Measurements from ENCODE around the gene LPP.

The LPP gene

GRCh38 chr3:188908002-188908850 is 754.3 kb downstream of the LPP start:
- Histone ChIP-seq H3K27ac (replicated peaks) (no peak overlapping the region), H3K27me3 (ENCODE audit: insufficient read depth, poor library complexity, severe bottlenecking) (no peaks in the 10 kb centered on the region), H3K4me3 (replicated peaks; ENCODE audit: insufficient read depth, low read length) (no peak overlapping the region)
- TF ChIP-seq, protein P1, sequence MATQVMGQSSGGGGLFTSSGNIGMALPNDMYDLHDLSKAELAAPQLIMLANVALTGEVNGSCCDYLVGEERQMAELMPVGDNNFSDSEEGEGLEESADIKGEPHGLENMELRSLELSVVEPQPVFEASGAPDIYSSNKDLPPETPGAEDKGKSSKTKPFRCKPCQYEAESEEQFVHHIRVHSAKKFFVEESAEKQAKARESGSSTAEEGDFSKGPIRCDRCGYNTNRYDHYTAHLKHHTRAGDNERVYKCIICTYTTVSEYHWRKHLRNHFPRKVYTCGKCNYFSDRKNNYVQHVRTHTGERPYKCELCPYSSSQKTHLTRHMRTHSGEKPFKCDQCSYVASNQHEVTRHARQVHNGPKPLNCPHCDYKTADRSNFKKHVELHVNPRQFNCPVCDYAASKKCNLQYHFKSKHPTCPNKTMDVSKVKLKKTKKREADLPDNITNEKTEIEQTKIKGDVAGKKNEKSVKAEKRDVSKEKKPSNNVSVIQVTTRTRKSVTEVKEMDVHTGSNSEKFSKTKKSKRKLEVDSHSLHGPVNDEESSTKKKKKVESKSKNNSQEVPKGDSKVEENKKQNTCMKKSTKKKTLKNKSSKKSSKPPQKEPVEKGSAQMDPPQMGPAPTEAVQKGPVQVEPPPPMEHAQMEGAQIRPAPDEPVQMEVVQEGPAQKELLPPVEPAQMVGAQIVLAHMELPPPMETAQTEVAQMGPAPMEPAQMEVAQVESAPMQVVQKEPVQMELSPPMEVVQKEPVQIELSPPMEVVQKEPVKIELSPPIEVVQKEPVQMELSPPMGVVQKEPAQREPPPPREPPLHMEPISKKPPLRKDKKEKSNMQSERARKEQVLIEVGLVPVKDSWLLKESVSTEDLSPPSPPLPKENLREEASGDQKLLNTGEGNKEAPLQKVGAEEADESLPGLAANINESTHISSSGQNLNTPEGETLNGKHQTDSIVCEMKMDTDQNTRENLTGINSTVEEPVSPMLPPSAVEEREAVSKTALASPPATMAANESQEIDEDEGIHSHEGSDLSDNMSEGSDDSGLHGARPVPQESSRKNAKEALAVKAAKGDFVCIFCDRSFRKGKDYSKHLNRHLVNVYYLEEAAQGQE (IDR thresholded peaks at IDR 0.05; ENCODE audit: insufficient replicate concordance, low read depth) = no peak
- no peak for TF ChIP-seq GABPA (IDR thresholded peaks at IDR 0.05; ENCODE audit: low read depth)
- TF ChIP-seq POLR2AphosphoS5 (IDR thresholded peaks at IDR 0.05; ENCODE audit: low read depth) = no peak
- TF ChIP-seq, protein P2, sequence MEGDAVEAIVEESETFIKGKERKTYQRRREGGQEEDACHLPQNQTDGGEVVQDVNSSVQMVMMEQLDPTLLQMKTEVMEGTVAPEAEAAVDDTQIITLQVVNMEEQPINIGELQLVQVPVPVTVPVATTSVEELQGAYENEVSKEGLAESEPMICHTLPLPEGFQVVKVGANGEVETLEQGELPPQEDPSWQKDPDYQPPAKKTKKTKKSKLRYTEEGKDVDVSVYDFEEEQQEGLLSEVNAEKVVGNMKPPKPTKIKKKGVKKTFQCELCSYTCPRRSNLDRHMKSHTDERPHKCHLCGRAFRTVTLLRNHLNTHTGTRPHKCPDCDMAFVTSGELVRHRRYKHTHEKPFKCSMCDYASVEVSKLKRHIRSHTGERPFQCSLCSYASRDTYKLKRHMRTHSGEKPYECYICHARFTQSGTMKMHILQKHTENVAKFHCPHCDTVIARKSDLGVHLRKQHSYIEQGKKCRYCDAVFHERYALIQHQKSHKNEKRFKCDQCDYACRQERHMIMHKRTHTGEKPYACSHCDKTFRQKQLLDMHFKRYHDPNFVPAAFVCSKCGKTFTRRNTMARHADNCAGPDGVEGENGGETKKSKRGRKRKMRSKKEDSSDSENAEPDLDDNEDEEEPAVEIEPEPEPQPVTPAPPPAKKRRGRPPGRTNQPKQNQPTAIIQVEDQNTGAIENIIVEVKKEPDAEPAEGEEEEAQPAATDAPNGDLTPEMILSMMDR (IDR thresholded peaks at IDR 0.05; ENCODE audit: insufficient read depth, low read length) = no peak
- TF ChIP-seq SPI1 (IDR thresholded peaks at IDR 0.05; ENCODE audit: borderline replicate concordance, low read depth) = no peak
- DNase-seq (ENCODE audit: low read depth in 1 of 2, low spot score in 1 of 2) = no peak

DNA sequence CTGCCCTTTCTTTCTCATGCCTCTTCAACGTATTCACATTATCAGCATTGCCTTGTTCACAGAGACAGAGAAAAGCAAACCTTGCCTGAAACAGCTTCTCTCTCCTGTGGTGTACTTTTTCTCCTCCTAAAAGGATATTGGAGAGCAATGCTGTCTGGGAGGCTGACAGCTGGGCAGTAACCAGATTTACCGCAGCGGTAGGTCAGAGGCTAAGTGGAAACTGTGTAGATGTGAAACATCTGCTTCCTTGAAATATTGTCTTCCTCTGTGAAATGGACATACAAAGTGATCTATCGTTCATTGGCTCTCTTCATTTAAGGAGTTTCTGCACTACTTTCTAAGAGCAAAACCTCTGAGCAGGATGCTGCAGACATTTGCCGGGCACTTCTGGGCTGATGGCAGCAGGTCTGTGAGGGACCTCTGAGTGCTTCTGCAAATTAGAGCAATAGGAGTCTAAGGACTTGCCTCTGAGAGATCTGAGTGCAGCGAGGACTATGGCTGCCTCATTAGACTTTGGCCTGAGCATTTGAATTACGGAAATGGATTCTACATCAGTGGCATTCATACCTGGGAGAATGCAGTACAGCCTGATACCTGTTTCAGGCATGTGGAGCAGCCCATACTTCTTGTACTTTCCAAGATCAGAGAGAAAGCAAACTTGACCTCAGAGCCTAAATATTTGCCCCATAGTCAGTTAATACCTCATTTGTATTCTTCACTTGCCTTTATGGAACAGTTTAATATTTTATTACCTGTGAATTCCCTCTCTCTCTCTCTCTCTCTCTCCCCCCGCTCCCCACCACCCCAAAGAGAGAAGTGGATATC is 757.3 kb downstream of the LPP start:
- DNase-seq (ENCODE audit: low read depth in 1 of 2, low spot score in 1 of 2) = no peak

DNA sequence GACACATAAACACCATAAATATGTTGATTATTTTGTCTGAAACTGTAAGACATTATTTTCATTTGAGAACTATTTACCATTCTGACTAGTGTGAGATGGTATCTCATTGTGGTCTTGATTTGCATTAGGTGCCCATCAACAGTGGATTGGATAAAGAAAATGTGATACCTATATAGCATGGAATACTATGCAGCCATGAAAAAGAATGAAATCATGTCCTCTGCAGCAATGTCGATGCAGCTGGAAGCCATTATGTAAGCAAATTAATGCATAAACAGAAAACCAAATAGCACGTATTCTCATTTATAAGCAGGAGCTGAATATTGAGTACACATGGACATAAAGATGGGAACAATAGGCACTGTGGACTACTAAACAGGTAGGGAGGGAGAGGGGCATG is 759.1 kb downstream of the LPP start:
- H3K27me3 ChIP-seq (ENCODE audit: insufficient read depth, poor library complexity, severe bottlenecking) = no peaks in the 10 kb centered on the region
- TF ChIP-seq, protein P1 (IDR thresholded peaks at IDR 0.05; ENCODE audit: insufficient replicate concordance, low read depth) = no peak
- TF ChIP-seq, protein P2 (IDR thresholded peaks at IDR 0.05; ENCODE audit: insufficient read depth, low read length) = no peak
- TF ChIP-seq SPI1 (IDR thresholded peaks at IDR 0.05; ENCODE audit: borderline replicate concordance, low read depth) = no peak
- TF ChIP-seq GABPA (IDR thresholded peaks at IDR 0.05; ENCODE audit: low read depth) = no peak
- TF ChIP-seq POLR2AphosphoS5 (IDR thresholded peaks at IDR 0.05; ENCODE audit: low read depth) = no peak
- H3K27ac ChIP-seq (replicated peaks) = no peak overlapping the region
- DNase-seq (ENCODE audit: low read depth in 1 of 2, low spot score in 1 of 2) = no peak
- no peak overlapping the region for H3K4me3 ChIP-seq (replicated peaks; ENCODE audit: insufficient read depth, low read length)

More for the DNA sequence above, 757.3 kb downstream of the LPP start:
- Histone ChIP-seq H3K4me3 (replicated peaks; ENCODE audit: insufficient read depth, low read length) (no peak overlapping the region), H3K27ac (replicated peaks) (no peak overlapping the region), H3K27me3 (ENCODE audit: insufficient read depth, poor library complexity, severe bottlenecking) (no peaks in the 10 kb centered on the region)
- TF ChIP-seq POLR2AphosphoS5 (IDR thresholded peaks at IDR 0.05; ENCODE audit: low read depth) (no peak), SPI1 (IDR thresholded peaks at IDR 0.05; ENCODE audit: borderline replicate concordance, low read depth) (no peak), GABPA (IDR thresholded peaks at IDR 0.05; ENCODE audit: low read depth) (no peak)
- TF ChIP-seq, protein P1 (IDR thresholded peaks at IDR 0.05; ENCODE audit: insufficient replicate concordance, low read depth) = no peak
- TF ChIP-seq, protein P2 (IDR thresholded peaks at IDR 0.05; ENCODE audit: insufficient read depth, low read length) = no peak
